ENCODE results near the gene RC3H1. TPM values are rescaled to one million over a fixed set of nuclear protein-coding genes. Genes with fewer than 3 reads are reported as not detected.

Gene RC3H1
- total and polyA plus RNA-seq, 2 of the 8 experiments (the other 6 are each of a cell fraction or from before 2014, with no cell fraction given): 7.4 to 32.2 TPM

GRCh38 chr1:174032671-174033222, 10.6 kb upstream of the RC3H1 start:
- H3K9me3 ChIP-seq (ENCODE audit: insufficient read depth in 2 of 2, low read depth in 1 of 2, low read length in 1 of 2): no peaks in the 10 kb centered on the region
- H3K4me2 ChIP-seq (ENCODE audit: insufficient read depth in 1 of 2, low read depth in 2 of 2, low read length in 2 of 2): no peak overlapping the region
- no peak overlapping the region for H3K14ac ChIP-seq (ENCODE audit: insufficient read length)
- H4K8ac ChIP-seq (ENCODE audit: extremely low read depth, insufficient read depth, low read length): no peak overlapping the region
- H3K18ac ChIP-seq (ENCODE audit: extremely low read depth, low read length): no peak overlapping the region
- no peak overlapping the region for H3K27ac ChIP-seq (ENCODE audit: low read depth, low read length)
- H3K79me2 ChIP-seq (ENCODE audit: control insufficient read depth in 1 of 2, insufficient read depth in 2 of 2, low read length in 2 of 2): no peaks in the 10 kb centered on the region
- H4K91ac ChIP-seq (replicated peaks; ENCODE audit: insufficient read length, low read length): no peak overlapping the region
- no peak overlapping the region for H3K56ac ChIP-seq (replicated peaks; ENCODE audit: insufficient read length, low read depth, low read length)
- no peaks in the 10 kb centered on the region for H4K20me1 ChIP-seq (replicated peaks in 1 of 2; ENCODE audit: control insufficient read depth in 1 of 2, insufficient read depth in 2 of 2, low read length in 2 of 2)
- FAIRE-seq (no peak), DNase-seq (ENCODE audit: low read depth in 1 of 2, low spot score in 2 of 2) (no peak)
- no peak overlapping the region for H2BK20ac ChIP-seq (ENCODE audit: low read length)
- H3K4me3 ChIP-seq (ENCODE audit: extremely low read depth in 1 of 4, insufficient read depth in 2 of 4, low read depth in 3 of 4, low read length in 4 of 4): no peak overlapping the region
- no peaks in the 10 kb centered on the region for H3K36me3 ChIP-seq (ENCODE audit: control insufficient read depth in 2 of 4, insufficient read depth in 4 of 4, low read length in 3 of 4)
- H2BK120ac ChIP-seq (replicated peaks; ENCODE audit: low read depth, low read length): no peak overlapping the region
- no peak overlapping the region for H2BK15ac ChIP-seq (ENCODE audit: low read length)
- H3K23ac ChIP-seq (ENCODE audit: insufficient read length): no peak overlapping the region
- H3K4ac ChIP-seq (replicated peaks; ENCODE audit: insufficient read length, low read depth, low read length): no peak overlapping the region
- no peak overlapping the region for H2BK5ac ChIP-seq (ENCODE audit: low read depth, low read length)
- no peak for TF ChIP-seq BCL11A (IDR thresholded peaks at IDR 0.05; ENCODE audit: low read depth in 2 of 2, low read length in 2 of 2)
- TF ChIP-seq E2F6 (IDR thresholded peaks at IDR 0.05): no peak
- no peak for TF ChIP-seq CTCF (IDR thresholded peaks at IDR 0.05; ENCODE audit: control extremely low read depth in 1 of 3, insufficient read depth in 1 of 3, low read depth in 1 of 3, low read length in 3 of 3)
- no peak for TF ChIP-seq PHF8 (conservative IDR thresholded peaks at IDR 0.05; ENCODE audit: low read depth, low read length)
- no peak for TF ChIP-seq ASH2L (IDR thresholded peaks at IDR 0.05; ENCODE audit: low read length)
- TF ChIP-seq KDM1A (IDR thresholded peaks at IDR 0.05; ENCODE audit: borderline replicate concordance, low read length): no peak
- no peak for TF ChIP-seq TAF1 (IDR thresholded peaks at IDR 0.05; ENCODE audit: low read depth, low read length)
- TF ChIP-seq ZNF274 (IDR thresholded peaks at IDR 0.05; ENCODE audit: borderline replicate concordance, extremely low read depth, low read length): no peak
- TF ChIP-seq CREB1 (IDR thresholded peaks at IDR 0.05): no peak
- TF ChIP-seq YY1 (IDR thresholded peaks at IDR 0.05; ENCODE audit: low read depth, low read length): no peak
- H2BK12ac ChIP-seq (ENCODE audit: low read depth, low read length): no peak overlapping the region
- H4K5ac ChIP-seq (ENCODE audit: insufficient read length, low read depth, low read length): no peak overlapping the region
- no peak overlapping the region for H2AFZ ChIP-seq (ENCODE audit: low read length)
- no peaks in the 10 kb centered on the region for H3K23me2 ChIP-seq (ENCODE audit: low read depth, low read length)
- H3K9ac ChIP-seq (replicated peaks in 1 of 4; ENCODE audit: extremely low read depth in 1 of 4, low read depth in 3 of 4, low read length in 3 of 4): no peak overlapping the region
- H3K4me1 ChIP-seq (replicated peaks in 1 of 4; ENCODE audit: control insufficient read depth in 3 of 4, insufficient read depth in 4 of 4, low read length in 3 of 4): no peaks in the 10 kb centered on the region
- POLR2A ChIA-PET (ENCODE audit: partially characterized antibody): interaction anchor here (1.2 kb wide), 1 partner anchor 10 kb away, joined by 5 read pairs; the partner anchor contains the start of gene RC3H1
- CTCF ChIA-PET (ENCODE audit: partially characterized antibody): interaction anchor here (1.6 kb wide), 1 partner anchor 121 kb away, joined by 8 read pairs; no protein-coding TSS in a partner anchor
- no peaks in the 10 kb centered on the region for H3K79me1 ChIP-seq (ENCODE audit: low read depth, low read length)
- no peak overlapping the region for H2AK5ac ChIP-seq (ENCODE audit: low read depth, low read length)
- 77% methylated on average over 1 of the region's 1 CpG; no CpG with 5 or more reads in 1 of the 2 experiments for WGBS, 2 experiments (ENCODE audit: extremely low coverage in 1 of 2, insufficient coverage in 1 of 2, insufficient read length in 1 of 2, insufficient replicate concordance in 2 of 2, low coverage in 1 of 2, low lambda C conversion rate in 2 of 2, missing lambda C conversion rate in 1 of 2)
- peaks cover 0 to 7% (median 4%) of the 10 kb centered on the region in 4 experiments; a peak in 6 of 7 replicates for H3K27me3 ChIP-seq (replicated peaks in 1 of 4; ENCODE audit: control insufficient read depth in 3 of 4, extremely low read depth in 1 of 4, insufficient read depth in 3 of 4, low read length in 3 of 4)

Measured in H1 (cell line).